Activated naive CD8-positive, alpha-beta T cell treated with anti-CD3 and anti-CD28 coated beads, Interleukin-2, amount 10 ng/mL, durations not matched to agents 7 days and 5 days (primary cell): ENCODE results near the gene OAS3. TPM values are rescaled to one million over a fixed set of nuclear protein-coding genes. Genes with fewer than 3 reads are reported as not detected.
"Not testable (repeated sequence)": the region's sequence is repeated elsewhere in the genome, so short reads cannot be mapped to it uniquely, and the experiment has no call there.

Source experiments
- ATAC-seq: fragments of 150-1000 bp; cut with Tn5 transposase; one replicate; pipeline ENCODE4 v1.10.0; 2021; ENCODE audit warnings: low read depth, moderate library complexity
- POLR2A ChIA-PET: fragments of 350-600 bp; sonication (Branson Sonifier 250); formaldehyde crosslinking; loops from one replicate; lab custom pipeline; 2021; ENCODE audit warnings: antibody characterized with exemption; lab: Charles Lee
- DNase-seq: peaks from one replicate; pipeline ENCODE4 v3.0.0; 2021
- H3K27ac Mint-ChIP-seq: one replicate; pipeline ENCODE4 v1.8.0; 2022; ENCODE audit warnings: mild to moderate bottlenecking, mixed read lengths
- H3K27me3 Mint-ChIP-seq: one replicate; pipeline ENCODE4 v1.8.0; 2022; ENCODE audit warnings: mild to moderate bottlenecking, moderate library complexity, mixed read lengths
- H3K36me3 Mint-ChIP-seq: one replicate; pipeline ENCODE4 v1.8.0; 2021; ENCODE audit warnings: mild to moderate bottlenecking, mixed read lengths
- H3K4me1 Mint-ChIP-seq: one replicate; pipeline ENCODE4 v1.8.0; 2021; ENCODE audit warnings: mixed read lengths
- H3K4me3 Mint-ChIP-seq: one replicate; pipeline ENCODE4 v1.8.0; 2022; ENCODE audit warnings: mild to moderate bottlenecking, moderate library complexity, mixed read lengths
- H3K9me3 Mint-ChIP-seq: one replicate; pipeline ENCODE4 v1.8.0; 2021; ENCODE audit warnings: mixed read lengths
- total RNA-seq, 2 experiments: library from RNA; stranded (reverse); gene quantifications; one replicate each; pipeline ENCODE4 v1.2.3, GENCODE V29; 2021

The OAS3 gene
- total RNA-seq, 2 experiments from 2014 or later: 221 to 222 TPM

DNA sequence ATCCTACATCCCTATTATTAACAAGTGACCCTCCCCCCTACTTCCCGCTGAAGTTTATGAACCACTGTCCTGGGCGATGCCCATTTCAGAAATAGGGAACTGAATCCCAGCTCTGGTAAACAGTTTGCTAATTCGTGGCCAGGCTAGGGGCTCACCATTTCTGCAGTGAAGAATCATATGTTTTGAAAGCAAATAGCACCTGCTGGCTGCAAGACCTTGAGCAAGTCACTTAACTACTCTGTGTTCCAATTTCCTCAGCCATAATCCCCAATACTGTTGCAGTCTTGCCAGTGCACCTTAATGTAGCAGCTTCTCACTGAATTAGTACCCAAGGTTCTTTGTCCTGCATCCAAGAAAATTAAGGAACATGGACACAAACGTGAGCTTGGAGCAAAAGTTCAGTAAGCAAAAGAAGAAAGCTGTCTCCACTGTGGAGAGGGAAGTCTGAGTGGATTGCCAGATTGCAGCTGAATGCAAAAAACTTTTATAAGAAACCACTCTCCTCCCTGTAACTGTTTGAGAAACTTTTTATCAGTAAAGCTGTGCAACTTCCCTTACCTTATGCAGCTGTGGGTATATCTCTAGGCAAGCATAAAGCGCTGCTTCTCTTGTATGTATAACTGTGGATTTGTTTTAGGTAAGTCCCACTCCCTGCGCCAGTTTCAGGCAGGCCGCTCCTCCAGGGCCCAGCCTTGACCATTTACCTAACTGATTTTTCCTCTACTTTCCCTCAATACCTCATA lies 30.7 kb upstream of the OAS3 start:
- Mint-ChIP-seq H3K4me3 (peak overlapping the region; percentile 98), H3K27me3 (no peaks in the 10 kb centered on the region), H3K9me3 (peaks cover 4% of the 10 kb centered on the region), H3K36me3 (peaks cover 50% of the 10 kb centered on the region), H3K4me1 (peaks cover 53% of the 10 kb centered on the region), H3K27ac (peak overlapping the region; percentile 99)
- POLR2A ChIA-PET: interaction anchor here (1.2 to 7.8 kb wide), 15 partner anchors 10 to 246 kb away, joined by 3 to 187 read pairs (median 5); partner anchors contain the start of genes OAS2 and OAS3
- DNase-seq: no peak
- peak; percentile 28 for ATAC-seq

DNA sequence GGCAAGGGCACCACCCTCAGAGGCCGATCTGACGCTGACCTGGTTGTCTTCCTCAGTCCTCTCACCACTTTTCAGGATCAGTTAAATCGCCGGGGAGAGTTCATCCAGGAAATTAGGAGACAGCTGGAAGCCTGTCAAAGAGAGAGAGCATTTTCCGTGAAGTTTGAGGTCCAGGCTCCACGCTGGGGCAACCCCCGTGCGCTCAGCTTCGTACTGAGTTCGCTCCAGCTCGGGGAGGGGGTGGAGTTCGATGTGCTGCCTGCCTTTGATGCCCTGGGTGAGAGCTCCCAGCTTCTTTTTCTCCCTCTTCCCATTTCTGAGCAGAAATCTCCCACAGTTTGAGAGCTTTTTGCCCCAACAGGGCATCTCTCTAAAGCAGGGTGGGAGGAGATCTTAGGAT lies 29.7 kb upstream of the OAS3 start:
- Mint-ChIP-seq H3K9me3 (peaks cover 12% of the 10 kb centered on the region), H3K4me3 (peak overlapping the region; percentile 98), H3K27me3 (no peaks in the 10 kb centered on the region), H3K27ac (peak overlapping the region; percentile 99), H3K36me3 (peaks cover 60% of the 10 kb centered on the region), H3K4me1 (peaks cover 55% of the 10 kb centered on the region)
- DNase-seq: no peak
- no peak for ATAC-seq
- POLR2A ChIA-PET: interaction anchor here (1.5 to 7.8 kb wide), 7 partner anchors 8 to 76 kb away, joined by 4 to 187 read pairs (median 27); partner anchors contain the start of genes OAS2 and OAS3

DNA sequence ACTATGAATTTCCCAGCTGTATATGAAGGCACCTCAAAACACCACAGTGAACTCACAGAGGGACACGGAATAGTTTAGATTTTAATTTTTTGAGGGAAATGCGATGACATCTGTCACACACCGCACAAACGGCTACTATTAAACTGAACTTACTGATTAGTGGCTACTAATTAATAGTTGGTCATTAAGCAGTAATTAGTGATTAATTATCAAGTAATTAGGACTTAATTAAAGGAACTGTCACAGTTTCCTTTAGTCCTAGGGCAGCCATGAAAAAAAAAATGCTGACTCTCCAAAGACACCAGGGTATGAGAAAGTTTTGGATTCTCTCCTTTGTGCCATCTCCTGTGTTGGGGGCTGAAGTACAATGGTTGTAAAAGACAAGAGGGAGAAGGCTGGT lies 28.6 kb upstream of the OAS3 start:
- POLR2A ChIA-PET: interaction anchor here (1.4 to 7.8 kb wide), 5 partner anchors 9 to 68 kb away, joined by 3 to 187 read pairs (median 40); partner anchors contain the start of genes OAS2 and OAS3

DNA sequence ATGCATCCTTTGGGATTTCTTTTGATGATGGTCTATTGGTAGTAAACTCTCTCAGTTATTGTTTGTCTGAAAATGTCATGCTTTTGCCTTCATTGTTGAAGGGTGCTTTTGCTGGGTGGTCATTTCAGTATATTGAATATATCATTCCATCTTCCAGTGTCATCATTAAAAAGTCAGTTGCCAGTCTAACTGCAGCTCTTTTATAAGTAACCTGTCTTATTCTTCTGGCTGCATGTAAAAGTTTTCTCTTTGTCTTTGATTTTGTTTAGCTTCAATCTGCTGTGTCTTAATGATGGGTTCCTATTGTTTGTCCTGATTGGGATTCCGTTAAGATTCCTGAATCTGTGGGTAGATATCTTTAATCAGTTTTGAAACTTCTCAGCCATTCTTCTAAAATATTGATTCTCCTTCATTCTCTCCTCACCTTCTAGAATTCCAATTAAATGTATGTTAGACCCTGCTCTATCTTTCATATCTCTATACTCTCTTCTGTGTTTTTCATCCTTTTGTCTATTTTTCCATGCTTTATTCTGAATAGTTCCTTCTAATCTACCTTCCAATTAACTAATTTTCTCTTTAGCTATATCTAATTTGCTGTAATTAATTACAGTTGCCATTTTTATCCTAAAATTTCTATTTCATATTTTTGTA lies 25.1 kb upstream of the OAS3 start:
- DNase-seq (no peak), ATAC-seq (no peak)
- Mint-ChIP-seq H3K27ac (no peak overlapping the region), H3K4me1 (peaks cover 52% of the 10 kb centered on the region), H3K27me3 (no peaks in the 10 kb centered on the region), H3K4me3 (peak overlapping the region; percentile 7), H3K36me3 (peaks cover 86% of the 10 kb centered on the region), H3K9me3 (peaks cover 14% of the 10 kb centered on the region)
- POLR2A ChIA-PET: interaction anchor here (0.6 to 1.4 kb wide), 5 partner anchors 25 to 483 kb away, joined by 3 to 4 read pairs (median 3); partner anchors contain the start of genes OAS2 and OAS3

More for the DNA sequence above, 28.6 kb upstream of the OAS3 start:
- Mint-ChIP-seq H3K27ac (peak overlapping the region; percentile 99), H3K27me3 (no peaks in the 10 kb centered on the region), H3K9me3 (peaks cover 14% of the 10 kb centered on the region), H3K4me3 (peak overlapping the region; percentile 98), H3K4me1 (peaks cover 53% of the 10 kb centered on the region), H3K36me3 (peaks cover 69% of the 10 kb centered on the region)
- ATAC-seq (no peak), DNase-seq (no peak)

DNA sequence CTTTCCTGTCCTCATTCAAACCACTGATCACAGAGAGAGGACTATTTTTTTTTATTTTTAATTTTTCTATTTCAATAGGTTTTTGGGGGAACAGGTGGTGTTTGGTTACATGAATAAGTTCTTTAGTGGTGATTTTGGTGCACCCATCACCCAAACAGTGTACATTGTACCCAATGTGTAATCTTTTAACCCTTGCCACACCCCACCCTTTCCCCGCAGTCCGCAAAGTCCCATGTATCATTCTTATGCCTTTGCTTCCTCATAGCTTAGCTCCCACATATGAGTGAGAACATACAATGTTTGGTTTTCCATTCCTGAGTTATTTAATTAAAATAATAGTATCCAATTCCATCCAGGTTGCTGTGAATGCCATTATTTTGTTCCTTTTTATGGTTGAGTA lies 24.4 kb upstream of the OAS3 start:
- not testable (repeated sequence) for H3K27ac Mint-ChIP-seq, ATAC-seq, H3K27me3 Mint-ChIP-seq, DNase-seq, H3K4me3 Mint-ChIP-seq
- POLR2A ChIA-PET: interaction anchor here (1.0 to 1.4 kb wide), 3 partner anchors 24 to 64 kb away, joined by 3 to 4 read pairs (median 3); partner anchors contain the start of genes OAS2 and OAS3
- Mint-ChIP-seq H3K4me1 (peaks cover 47% of the 10 kb centered on the region), H3K36me3 (peaks cover 85% of the 10 kb centered on the region), H3K9me3 (peaks cover 14% of the 10 kb centered on the region)

DNA sequence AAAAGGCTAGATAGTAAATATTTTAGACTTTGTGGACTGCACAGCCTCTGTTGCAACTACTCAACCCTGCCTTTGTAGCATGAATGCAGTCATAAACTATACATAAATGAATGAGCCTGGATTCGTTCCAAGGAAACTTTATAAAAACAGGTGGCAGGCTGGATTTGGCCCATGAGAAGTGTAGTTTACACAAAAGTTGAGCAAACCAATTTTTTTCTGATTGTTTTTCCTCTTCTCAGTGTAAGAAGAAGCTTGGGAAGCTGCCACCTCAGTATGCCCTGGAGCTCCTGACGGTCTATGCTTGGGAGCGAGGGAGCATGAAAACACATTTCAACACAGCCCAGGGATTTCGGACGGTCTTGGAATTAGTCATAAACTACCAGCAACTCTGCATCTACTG lies 22.0 kb upstream of the OAS3 start:
- Mint-ChIP-seq H3K27me3 (no peaks in the 10 kb centered on the region), H3K9me3 (peaks cover 14% of the 10 kb centered on the region), H3K4me1 (peaks cover 30% of the 10 kb centered on the region), H3K36me3 (peaks cover 75% of the 10 kb centered on the region), H3K4me3 (no peak overlapping the region), H3K27ac (no peak overlapping the region)
- no peak for ATAC-seq
- DNase-seq: no peak
- POLR2A ChIA-PET: interaction anchor here (3.2 kb wide), 1 partner anchor 9 kb away, joined by 27 read pairs; the partner anchor contains the start of gene OAS1

DNA sequence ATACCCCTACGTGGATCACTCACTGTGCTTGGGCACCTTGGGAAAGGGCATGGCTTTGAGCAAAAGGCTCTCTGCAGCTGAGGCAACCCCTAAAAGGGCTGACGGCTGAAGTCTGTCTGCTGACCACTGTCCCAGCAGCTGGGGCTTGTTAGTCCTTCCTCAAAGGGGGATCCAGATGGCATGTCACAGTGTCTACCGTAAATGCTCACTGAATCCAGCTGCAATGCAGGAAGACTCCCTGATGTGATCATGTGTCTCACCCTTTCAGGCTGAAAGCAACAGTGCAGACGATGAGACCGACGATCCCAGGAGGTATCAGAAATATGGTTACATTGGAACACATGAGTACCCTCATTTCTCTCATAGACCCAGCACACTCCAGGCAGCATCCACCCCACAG lies 19.2 kb upstream of the OAS3 start:
- POLR2A ChIA-PET: interaction anchor here (1.2 to 3.2 kb wide), 3 partner anchors 9 to 60 kb away, joined by 3 to 27 read pairs (median 13); partner anchors contain the start of genes OAS1 and OAS2

DNA sequence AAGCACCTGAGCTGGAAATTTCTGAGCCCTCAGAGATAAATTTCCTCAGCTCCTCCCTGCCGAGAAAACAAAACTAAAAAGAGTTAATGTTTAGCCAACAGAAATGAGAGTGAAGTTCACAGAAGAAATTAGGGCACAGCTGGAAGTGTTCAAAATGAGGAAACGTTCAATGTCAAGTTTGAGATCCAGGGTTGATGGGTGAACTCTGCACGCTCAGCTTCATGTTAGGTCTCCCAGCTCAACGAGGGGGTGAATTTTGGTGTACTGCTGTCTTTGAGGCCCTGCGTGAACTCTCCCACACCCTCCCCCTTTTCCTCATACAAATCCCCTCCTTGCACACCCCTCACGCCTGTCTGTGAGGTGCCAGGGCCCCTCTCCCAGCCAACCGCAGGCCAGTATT lies 13.3 kb upstream of the OAS3 start:
- no peak overlapping the region for H3K27ac Mint-ChIP-seq
- ATAC-seq: no peak

More for the DNA sequence above, 19.2 kb upstream of the OAS3 start:
- Mint-ChIP-seq H3K27me3 (no peaks in the 10 kb centered on the region), H3K9me3 (peaks cover under 1% of the 10 kb centered on the region), H3K36me3 (peaks cover 69% of the 10 kb centered on the region), H3K4me3 (no peak overlapping the region), H3K4me1 (peaks cover 14% of the 10 kb centered on the region), H3K27ac (no peak overlapping the region)
- no peak for DNase-seq
- ATAC-seq: no peak

DNA sequence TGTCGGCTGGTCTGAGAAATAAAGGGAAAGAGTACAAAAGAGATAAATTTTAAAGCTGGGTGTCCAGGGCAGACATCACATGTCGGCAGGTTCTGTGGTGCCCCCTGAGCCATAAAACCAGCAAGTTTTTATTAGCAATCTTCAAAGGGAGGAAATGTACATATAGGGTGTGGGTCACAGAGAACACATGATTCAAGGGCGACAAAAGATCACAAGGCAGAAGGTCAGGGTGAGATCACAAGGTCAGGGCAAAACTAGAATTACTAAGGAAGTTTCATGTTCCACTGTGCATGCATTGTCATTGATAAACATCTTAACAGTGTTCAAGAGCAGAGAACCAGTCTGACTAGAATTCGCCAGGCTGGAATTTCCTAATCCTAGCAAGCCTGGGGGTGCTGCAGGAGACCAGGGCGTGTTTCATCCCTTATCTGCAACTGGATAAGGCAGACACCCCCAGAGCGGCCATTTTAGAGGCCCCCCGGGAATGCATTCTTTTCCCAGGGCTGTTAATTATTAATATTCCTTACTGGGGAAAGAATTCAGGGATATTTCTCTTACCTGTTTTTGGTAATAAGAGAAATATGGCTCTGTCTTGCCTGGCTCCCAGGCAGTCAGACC lies 11.7 kb upstream of the OAS3 start:
- not testable (repeated sequence) for H3K4me1 Mint-ChIP-seq, DNase-seq, H3K4me3 Mint-ChIP-seq, H3K9me3 Mint-ChIP-seq, ATAC-seq, H3K27me3 Mint-ChIP-seq, H3K27ac Mint-ChIP-seq
- POLR2A ChIA-PET: interaction anchor here (1.6 kb wide), 1 partner anchor 11 kb away, joined by 6 read pairs; the partner anchor contains the start of gene OAS3
- peaks cover 67% of the 10 kb centered on the region for H3K36me3 Mint-ChIP-seq

More for the DNA sequence above, 13.3 kb upstream of the OAS3 start:
- H3K9me3 Mint-ChIP-seq: peaks cover 6% of the 10 kb centered on the region
- no peak overlapping the region for H3K4me3 Mint-ChIP-seq
- no peaks in the 10 kb centered on the region for H3K27me3 Mint-ChIP-seq
- peaks cover 68% of the 10 kb centered on the region for H3K36me3 Mint-ChIP-seq
- no peaks in the 10 kb centered on the region for H3K4me1 Mint-ChIP-seq
- no peak for DNase-seq
- POLR2A ChIA-PET: interaction anchor here (1.6 to 1.7 kb wide), 2 partner anchors 13 to 14 kb away, joined by 4 to 6 read pairs; partner anchors contain the start of gene OAS3

DNA sequence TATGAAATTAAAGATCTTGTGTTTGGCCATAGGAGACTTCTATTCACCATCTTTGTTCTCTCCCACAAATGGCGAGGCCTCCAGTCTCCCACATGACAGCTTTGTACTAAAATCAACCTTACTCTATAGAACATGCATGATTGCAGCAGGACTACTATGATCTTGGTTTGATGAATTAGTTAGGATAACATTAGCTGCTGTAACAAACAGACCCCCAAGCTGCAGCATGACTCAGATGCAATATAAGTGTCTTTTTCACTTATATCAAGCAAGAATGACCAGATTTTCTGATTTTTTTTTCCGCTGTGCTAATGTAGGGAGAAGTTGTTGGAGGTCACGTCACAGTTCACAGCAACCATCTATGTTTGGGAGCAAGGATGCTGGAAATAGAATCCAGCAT lies 10.8 kb upstream of the OAS3 start:
- Mint-ChIP-seq H3K27ac (no peak overlapping the region), H3K27me3 (no peaks in the 10 kb centered on the region), H3K9me3 (peaks cover 6% of the 10 kb centered on the region)

DNA sequence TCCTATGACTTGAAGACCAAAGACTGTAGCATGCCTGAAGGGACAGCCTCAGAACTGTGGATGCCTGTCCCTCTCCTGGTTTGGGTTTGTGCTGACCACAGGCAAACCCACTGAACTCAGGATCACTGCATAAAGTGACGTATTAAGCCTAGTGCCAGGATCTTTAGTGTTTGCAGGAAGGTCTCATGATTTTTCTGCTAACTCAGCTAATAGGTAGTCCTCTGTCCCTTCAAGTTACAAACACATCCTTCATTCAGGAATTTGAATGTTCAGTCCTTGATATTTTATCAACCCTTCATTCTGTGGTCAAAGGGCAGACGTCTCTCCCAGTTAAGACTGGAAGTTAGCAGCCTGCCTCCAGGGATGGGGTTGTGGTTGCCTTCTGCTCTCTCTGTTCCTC lies 10.3 kb upstream of the OAS3 start:
- ATAC-seq (no peak), DNase-seq (no peak)
- Mint-ChIP-seq H3K36me3 (peaks cover 55% of the 10 kb centered on the region), H3K27me3 (no peaks in the 10 kb centered on the region), H3K4me1 (no peaks in the 10 kb centered on the region), H3K27ac (no peak overlapping the region), H3K9me3 (peaks cover 6% of the 10 kb centered on the region), H3K4me3 (no peak overlapping the region)
- POLR2A ChIA-PET: no interaction called here

More for the DNA sequence above, 10.8 kb upstream of the OAS3 start:
- POLR2A ChIA-PET: no interaction called here
- peaks cover 60% of the 10 kb centered on the region for H3K36me3 Mint-ChIP-seq
- H3K4me3 Mint-ChIP-seq: no peak overlapping the region
- ATAC-seq (no peak), DNase-seq (no peak)
- H3K4me1 Mint-ChIP-seq: no peaks in the 10 kb centered on the region

DNA sequence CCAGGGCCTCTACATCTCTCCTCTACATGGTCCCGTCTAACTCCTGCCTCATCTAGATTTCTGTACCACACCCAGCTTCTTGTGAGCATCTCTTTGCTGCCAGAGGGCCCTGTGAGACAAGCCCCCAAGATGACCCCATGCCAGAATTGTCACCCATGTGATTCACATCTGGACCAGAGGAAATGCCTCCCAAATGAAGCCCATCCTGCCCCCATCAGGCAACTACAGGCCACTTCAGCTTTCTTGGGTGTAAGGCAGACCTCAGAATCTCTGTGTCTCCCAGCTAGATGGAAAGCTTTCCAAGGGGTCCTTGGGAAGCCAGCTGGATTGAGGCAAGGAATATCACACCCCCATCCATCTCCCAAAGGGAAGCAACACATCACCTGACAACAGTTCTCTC lies 9.3 kb upstream of the OAS3 start:
- ATAC-seq (no peak), DNase-seq (no peak)
- H3K36me3 Mint-ChIP-seq: peaks cover 47% of the 10 kb centered on the region
- no peaks in the 10 kb centered on the region for H3K4me1 Mint-ChIP-seq
- POLR2A ChIA-PET: no interaction called here
- H3K4me3 Mint-ChIP-seq: no peak overlapping the region
- H3K27me3 Mint-ChIP-seq: no peaks in the 10 kb centered on the region
- H3K9me3 Mint-ChIP-seq: peaks cover 6% of the 10 kb centered on the region
- no peak overlapping the region for H3K27ac Mint-ChIP-seq

DNA sequence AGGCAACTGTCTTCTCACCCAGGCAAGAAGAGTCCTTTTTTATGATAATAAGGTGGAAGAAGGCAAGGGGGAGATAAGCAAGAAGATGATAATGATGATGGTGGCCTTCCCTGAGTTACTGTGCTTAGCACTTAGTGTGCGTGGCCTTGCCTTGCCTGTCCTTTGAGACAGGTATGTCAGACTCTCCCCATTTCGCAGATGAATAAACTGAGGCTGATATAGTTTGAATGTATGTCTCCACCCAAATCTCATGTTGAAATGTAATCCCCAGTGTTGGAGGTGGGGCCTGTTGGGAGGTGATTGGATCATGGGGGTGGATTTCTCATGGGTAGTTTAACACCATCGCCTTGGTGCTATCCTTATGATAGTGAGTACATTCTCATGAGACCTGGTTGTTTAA lies 8.6 kb upstream of the OAS3 start:
- H3K9me3 Mint-ChIP-seq: peaks cover 6% of the 10 kb centered on the region
- H3K36me3 Mint-ChIP-seq: peaks cover 42% of the 10 kb centered on the region
- no peak overlapping the region for H3K27ac Mint-ChIP-seq
- no peaks in the 10 kb centered on the region for H3K27me3 Mint-ChIP-seq
- ATAC-seq (no peak), DNase-seq (no peak)
- POLR2A ChIA-PET: no interaction called here
- peaks cover 2% of the 10 kb centered on the region for H3K4me1 Mint-ChIP-seq
- no peak overlapping the region for H3K4me3 Mint-ChIP-seq
